NCI-H2029 (cell line): Measurements from ENCODE around the gene VGLL4.
"Not testable (repeated sequence)": the region's sequence is repeated elsewhere in the genome, so short reads cannot be mapped to it uniquely, and the experiment has no call there.

Experiments
- DNase-seq: peaks from one replicate; lab custom pipeline; 2025; lab: John Stamatoyannopoulos, UW

VGLL4 gene

DNA sequence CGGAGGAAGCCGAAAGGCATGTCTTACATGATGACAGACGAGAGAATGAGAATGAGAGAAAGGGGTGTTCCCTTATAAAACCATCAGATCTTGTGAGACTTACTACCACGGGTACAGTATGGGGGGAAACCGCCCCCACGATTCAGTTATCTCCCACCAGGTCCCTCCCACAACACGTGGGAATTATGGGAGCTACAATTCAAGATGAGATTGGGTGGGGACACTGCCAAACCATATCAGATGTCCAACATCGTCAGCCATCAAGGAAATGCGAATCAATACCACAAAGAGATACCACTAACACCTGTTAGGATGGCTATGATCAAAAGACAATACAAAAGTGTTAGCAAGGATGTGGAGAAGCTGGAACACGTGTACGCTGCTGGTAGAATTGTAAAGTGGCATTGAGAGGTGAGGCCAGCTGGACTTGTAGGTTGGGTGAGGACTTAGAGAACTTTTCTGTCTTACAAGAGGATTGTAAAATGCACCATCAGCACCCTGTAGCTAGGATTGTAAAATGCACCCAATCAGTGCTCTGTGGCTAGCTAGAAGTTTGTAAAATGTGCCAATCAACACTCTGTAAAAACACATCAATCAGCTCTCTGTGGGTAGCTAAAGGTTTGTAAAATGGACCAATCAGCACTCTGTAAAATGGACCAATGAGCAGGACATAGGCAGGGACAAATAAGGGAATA is 37.5 kb downstream of the VGLL4 start:
- DNase-seq: no peak

GRCh38 chr3:11605398-11605797 is 38.3 kb downstream of the VGLL4 start:
- no peak for DNase-seq

DNA sequence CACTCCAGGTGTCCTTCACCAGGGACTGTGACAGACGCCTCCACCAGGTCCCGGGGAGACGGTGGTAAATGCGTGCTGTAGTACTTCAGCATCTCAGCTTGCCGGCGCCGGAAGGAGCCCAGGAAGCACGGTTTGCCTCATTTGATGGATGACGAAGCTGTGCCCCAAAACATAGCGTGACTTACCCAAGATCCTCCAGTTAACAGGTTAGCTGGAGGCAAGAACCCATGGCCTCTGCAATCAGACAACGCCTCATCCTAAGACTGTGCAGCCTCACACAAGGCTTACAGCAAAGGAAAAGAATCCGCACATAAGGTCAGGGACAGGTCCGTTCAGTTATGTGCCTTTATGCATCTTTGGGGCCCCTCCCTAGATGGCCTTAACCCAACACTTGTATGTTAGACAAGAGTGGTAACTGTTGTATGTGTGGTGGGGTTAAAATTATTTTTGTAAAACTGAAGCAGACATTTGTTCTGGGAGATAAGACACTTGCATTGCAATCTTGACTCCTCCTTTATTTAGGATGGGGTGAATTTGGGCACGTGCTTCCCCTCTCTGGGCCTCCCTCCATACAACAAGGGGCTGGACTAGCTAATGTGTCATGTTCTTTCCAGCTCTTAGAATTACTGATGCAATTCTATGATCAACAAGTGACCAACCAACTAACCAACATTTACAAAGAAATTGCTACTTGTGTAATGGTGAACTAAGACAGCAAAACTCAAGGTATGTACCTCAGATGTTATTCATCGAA is 39.4 kb downstream of the VGLL4 start:
- DNase-seq: no peak

DNA sequence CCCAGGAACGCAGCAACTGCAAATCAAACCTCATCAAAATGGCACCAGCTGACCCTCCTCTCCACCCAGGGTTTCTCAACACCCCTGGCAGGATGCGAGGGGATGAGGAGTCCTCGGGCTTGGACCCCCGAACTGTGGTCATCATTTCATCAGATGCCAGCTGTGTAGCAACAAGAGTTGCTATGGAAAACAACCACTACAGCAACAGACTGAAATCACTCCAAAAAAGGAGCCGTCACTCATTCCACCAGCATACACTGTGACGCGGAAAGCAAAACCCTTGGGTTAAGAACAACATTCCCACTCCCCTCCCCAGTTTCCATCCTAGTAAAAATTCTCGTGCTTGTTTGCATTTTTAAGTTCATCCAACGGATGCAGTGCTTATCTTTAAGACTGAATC is 40.1 kb downstream of the VGLL4 start:
- no peak for DNase-seq

DNA sequence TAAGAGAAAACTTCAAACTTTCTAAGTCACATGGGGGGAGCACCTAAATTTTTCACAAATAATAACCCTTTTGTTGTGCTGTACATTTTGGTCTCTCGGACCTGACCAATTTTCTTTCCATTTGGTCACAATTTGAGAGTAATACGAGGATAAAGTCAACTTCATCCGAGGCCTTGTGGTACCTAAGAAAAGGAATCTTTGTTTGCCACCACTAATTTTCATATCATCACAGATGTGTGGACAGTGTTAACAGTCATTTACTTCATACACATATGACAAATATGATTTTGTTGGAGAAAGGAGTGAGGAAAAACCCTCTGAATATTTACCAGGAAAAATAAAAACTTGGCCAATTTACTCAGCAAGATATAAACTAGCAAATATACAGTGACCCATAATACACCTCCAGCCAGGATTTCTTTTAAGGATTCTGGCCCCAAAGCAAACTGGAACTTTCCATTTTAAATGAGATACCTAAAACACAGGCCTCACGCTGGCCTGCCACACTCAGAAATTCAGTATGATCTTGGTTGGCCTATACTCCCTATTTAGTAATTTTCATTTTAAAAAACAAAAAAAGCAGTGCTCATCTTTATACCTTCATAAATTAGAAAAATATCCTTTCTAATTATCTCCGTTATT is 40.7 kb downstream of the VGLL4 start:
- no peak for DNase-seq

GRCh38 chr3:11602239-11602840 is 41.4 kb downstream of the VGLL4 start:
- no peak for DNase-seq

DNA sequence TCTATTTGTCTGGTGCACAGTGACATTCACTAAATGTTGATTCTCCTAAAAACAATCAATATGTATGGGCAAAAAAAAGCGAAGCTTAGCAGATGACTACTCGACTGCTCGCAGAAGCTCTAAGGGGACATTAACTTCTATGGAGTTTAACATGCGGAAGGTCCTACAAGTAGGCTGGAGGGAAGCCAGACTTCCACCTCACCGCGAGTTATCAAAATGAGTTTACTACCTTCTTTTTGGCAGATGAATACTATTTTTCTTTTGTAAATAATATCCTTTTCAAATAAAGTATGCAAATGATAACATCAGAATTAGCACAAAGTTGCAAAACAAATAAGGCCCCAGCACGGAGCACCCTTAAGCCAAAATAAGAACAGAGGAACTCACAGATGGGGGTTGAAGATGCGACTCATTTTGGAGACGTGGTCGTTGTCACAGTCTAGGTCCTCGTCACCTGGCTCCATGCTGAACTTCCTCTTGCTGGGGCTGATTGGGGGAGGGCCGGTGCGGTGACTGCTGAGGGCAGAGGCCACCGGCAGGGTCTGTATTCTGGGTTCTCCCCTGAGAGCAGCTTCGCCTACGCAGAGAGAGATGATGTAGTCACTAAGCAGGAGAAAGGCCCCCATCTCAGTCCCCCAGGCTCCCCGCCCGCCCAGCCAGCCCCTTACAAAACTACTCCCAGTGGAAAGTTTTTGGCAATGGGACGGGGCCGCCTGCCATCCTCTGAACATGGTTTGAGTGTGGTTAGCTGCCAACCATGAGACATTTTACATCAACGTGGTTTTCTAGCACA is 42.1 kb downstream of the VGLL4 start:
- DNase-seq: no peak

DNA sequence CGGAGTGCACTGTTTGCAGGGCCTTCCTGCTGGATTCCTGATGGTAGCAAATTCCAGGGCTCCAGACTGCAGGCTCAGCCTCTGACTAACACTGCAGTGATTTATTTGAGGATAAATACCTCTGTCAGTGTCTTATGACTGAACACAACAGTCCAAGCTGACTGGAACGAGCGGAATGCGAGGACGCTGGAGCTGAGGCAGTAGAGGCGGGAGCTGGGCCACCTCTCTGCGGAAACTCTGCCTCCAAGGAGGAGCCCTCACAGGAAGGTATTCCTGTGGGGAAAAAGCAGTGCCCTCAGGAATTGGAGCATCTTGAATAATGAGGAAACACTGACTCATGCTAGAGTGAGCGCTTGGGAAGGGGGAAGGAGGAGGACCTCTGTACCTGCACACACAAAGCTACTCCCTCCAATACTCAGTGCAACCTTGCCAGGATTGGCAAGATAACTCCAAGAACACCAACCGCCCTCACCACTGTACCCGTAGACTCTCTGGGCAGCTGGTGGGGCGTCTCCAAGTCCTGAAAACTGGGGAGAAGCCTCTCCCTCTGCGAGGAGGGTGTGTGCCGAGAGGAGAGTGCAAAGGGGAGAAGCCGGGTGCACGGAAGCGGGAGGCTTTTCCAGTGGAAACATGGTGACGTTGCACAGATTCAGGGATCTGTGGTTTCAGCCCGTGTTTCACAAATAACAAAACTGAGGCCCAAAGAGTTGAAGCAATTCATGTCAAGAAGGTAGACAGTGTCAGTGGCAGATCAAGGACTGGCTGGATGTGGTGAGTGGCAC is 43.0 kb downstream of the VGLL4 start:
- no peak for DNase-seq

DNA sequence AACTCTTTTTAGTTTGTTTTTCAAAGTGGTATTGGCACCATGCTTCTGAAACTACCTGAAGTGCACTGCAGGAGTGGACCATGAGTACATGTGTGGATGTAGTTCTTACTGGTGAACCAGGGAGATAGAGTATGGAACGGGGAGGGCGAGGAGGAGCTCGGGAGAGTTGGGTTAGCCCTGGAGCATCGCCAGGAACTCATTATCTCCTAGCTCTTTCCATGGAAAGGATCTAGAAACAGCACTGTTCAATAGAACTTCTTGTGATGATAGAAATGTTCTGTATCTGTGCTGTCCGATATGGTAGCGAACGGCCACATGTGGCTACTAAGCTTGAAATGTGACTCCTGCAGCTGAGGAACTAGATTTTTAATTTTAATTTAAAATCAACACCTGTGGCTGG is 47.3 kb downstream of the VGLL4 start:
- DNase-seq: peak; percentile 43

DNA sequence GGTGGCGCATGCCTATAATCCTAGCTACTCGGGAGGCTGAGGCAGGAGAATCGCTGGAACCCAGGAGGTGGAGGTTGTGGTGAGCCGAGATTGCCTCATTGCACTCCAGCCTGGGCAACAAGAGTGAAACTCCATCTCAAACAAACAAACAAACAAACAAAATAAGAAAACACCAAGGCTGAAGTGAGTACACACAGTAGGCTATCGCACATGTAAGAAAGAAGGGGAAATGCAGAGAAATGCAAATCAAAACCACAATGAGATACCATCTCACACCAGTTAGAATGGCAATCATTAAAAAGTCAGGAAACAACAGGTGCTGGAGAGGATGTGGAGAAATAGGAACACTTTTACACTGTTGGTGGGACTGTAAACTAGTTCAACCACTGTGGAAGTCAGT is 48.7 kb downstream of the VGLL4 start:
- not testable (repeated sequence) for DNase-seq

DNA sequence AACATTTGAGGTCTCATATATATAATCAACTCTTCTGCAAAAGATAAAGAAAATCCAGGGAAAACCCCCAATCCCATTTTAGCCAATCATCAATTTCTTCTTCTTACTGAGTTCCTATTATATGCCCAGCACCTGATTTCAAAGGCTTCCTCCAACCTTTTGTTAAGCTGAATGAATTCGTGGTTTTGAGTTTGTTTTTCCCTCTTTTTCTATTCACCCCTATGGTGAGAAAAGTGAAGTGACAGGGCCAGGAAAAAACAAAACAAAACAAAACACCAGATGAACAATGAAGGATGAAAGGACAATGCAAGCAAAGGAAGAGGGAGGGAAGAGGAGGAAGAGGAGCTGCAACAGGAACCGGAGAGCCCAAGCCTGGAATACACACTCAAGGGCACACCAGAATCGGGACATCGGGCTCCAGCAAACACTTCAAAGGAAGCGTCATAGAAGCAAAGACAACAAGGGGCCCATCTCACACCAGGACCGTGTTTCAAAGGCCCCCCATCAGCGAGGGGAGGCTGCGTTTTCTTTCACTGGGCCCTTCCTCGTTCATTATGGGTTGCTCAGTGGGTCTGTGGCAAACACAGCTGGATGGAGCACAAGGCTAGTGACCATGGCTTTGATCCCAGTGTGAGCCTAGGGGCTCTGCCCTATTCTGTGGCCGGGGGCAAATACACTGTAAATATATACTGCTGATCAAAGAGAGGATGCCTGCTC is 50.2 kb downstream of the VGLL4 start:
- peak; percentile 48 for DNase-seq

- no peak for DNase-seq
Measured at GRCh38 chr3:11592445-11593298, 51.0 kb downstream of the VGLL4 start.

DNA sequence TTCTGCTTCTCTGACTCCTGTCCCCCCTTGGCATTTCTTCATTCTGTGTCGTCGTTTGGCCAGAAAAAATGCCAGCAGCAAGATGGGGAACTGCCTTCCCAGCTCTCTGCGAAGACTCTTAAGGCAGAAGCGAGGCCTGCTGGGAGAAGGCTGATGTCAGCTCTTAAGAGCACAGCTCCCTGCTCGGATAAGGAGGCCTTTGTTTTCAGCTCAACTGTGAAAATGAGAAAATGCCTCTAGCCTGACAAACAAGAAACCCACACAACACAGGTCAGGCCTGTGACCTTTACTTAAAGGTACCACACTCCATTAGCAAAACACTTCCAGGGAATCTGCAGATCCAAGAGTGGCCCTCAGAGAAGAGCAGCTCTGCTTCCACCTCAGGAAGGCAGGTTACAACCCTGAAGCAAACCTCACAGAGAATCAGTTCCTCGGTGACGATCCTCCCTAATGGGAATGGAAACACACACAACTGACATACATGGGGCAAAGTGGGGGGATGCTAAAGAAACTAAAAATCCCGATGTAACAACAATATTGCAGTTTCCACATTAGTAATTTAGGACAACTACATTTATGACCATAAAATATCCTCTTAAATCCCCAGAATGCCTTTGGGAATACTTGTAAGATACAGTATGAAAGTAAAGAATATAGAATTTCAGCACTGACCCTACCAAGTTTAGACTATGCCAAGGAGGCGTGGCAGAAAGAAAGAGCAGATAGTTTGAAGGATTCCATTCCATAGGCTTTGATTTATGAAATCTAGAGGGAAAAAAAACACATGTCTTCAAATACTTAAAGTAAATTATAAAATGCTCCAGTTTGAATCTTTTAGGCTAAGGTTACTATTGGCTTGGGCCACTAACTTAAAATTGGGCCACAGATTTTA is 52.1 kb downstream of the VGLL4 start:
- no peak for DNase-seq

DNA sequence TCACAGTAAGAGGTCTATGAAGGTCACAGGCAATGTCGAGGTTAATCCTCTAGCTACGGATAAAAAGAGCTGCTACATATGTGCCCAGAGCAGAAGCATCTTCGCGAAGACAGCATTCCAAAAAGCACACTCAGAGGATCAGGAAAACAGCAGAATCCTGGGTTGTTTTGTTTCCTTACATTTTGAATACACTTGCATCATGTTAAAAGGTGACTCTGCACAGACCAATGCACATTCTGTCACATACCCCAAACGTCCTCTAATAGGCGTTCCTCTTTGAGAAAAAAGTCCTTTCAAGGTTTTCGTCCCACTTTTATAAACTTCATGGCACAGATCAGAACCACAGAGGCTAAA is 52.7 kb downstream of the VGLL4 start:
- DNase-seq: no peak

- no peak for DNase-seq
Measured at GRCh38 chr3:11589706-11590105, 54.0 kb downstream of the VGLL4 start.

- DNase-seq: peak; percentile 23
Measured at GRCh38 chr3:11588755-11589154, 55.0 kb downstream of the VGLL4 start.

- no peak for DNase-seq
Measured at GRCh38 chr3:11588338-11588737, 55.4 kb downstream of the VGLL4 start.

DNA sequence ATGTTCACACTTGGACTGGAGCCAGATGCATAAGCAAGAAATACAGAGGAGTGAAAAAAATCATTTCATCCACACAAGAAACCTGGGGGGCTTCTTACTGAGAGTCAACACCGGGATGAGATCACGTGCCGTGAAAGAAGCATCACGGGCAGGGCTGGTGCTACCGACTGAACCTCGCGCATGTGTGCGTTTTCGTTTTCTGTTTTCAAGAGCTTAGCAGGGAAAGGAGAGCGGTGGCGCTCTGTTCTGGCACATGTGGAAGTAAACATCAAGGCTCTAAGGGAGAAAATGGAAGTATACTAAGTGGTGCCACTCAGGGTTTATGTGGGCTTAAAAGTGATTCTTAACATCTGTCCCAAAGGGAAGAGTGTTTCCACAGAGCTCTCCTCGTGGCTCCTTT is 55.9 kb downstream of the VGLL4 start:
- no peak for DNase-seq

DNA sequence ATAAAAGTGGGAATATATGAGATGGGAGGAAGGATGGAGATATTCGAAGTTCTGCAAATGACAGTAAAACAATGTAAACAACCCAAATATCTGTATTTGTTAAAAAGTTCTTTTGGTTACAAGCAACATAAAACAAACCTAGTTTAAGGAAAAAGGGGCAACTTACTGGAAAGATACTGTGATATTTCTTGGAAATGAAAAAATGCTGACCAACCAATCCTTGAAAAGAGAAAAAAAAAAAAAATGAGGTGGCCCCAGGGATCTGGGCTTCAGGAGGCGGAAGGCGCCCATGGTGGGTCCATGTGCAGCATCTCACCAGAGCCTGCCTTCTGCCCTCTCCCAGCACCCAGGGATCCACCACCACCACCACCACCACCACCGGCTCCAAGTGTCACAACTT is 59.1 kb downstream of the VGLL4 start:
- DNase-seq: no peak
